HCT116 (cell line): Measurements from ENCODE around the gene ZBTB17. TPM values are rescaled to one million over a fixed set of nuclear protein-coding genes. Genes with fewer than 3 reads are reported as not detected.

ENCODE experiments used
- ATAC-seq: fragments of 200-7000 bp; cut with Tn5 transposase; 2 replicates; pipeline ENCODE4 v1.9.1; 2020; ENCODE audit warnings: mild to moderate bottlenecking, moderate library complexity
- BruUV-seq: library from RNA; stranded (reverse); fragments of 400-500 nt; replicated peaks from 2 replicates; lab custom pipeline; 2021; lab: Mats Ljungman, UMichigan
- CTCF ChIA-PET: fragments of 300-600 bp; sonication (Branson Sonifier 250); formaldehyde crosslinking; loops from one replicate; lab custom pipeline; 2021; ENCODE audit warnings: antibody characterized with exemption; lab: Charles Lee
- POLR2A ChIA-PET: fragments of 300-600, 350-600 bp; sonication (Branson Sonifier 250); formaldehyde crosslinking; loops from one replicate; lab custom pipeline; 2021; ENCODE audit warnings: antibody characterized with exemption; lab: Charles Lee
- RAD21 ChIA-PET, 2 experiments: fragments of 300-600 bp; sonication (Branson Sonifier 250); formaldehyde crosslinking; loops; one replicate each; lab custom pipeline; 2023; ENCODE audit warnings: low total read pairs in 2 of 2; ENCODE audit not compliant: uncharacterized antibody in 2 of 2, unreplicated experiment in 2 of 2, low non-redundant PET in 1 of 2; lab: Charles Lee
- DNase-seq: peaks from one replicate; pipeline ENCODE4 v3.0.0-alpha.2; 2010; ENCODE audit warnings: low read depth, low spot score
- H2AFZ ChIP-seq: fragments of 200-600 bp; shearing (Covaris generic), sonication (generic); 2 replicates; pipeline ENCODE4 v1.6.1; 2017; ENCODE audit warnings: low read depth, mixed run types, mixed read lengths, antibody characterized with exemption, low read length; ENCODE audit not compliant: poor library complexity, severe bottlenecking
- H3K27ac ChIP-seq: 2 replicates; pipeline ENCODE4 v1.5.1; 2012; ENCODE audit warnings: low read depth, low read length
- H3K27me3 ChIP-seq: fragments of 200-600 bp; sonication (generic); 2 replicates; pipeline ENCODE4 v1.6.1; 2016; ENCODE audit warnings: mixed run types, low read length, mixed read lengths; ENCODE audit not compliant: insufficient read depth
- H3K36me3 ChIP-seq, 2 experiments: fragments of 200-500 bp in 1 of 2; fragments of 200-600 bp in 1 of 2; sonication (Bioruptor generic) in 1 of 2; sonication (generic) in 1 of 2; 2 replicates each; pipeline versions ENCODE4 v1.5.1 to v1.6.1; 2014 to 2016; ENCODE audit warnings: low read length in 2 of 2, inconsistent platforms in 1 of 2, mixed read lengths in 1 of 2, mixed run types in 1 of 2; ENCODE audit not compliant: insufficient read depth in 2 of 2, control insufficient read depth in 1 of 2
- H3K4me1 ChIP-seq, 2 experiments: fragments of 200-600 bp in 1 of 2; sonication (generic) in 1 of 2; 2 replicates each; pipeline versions ENCODE4 v1.5.1 to v1.6.1; 2012 to 2017; ENCODE audit warnings: low read length in 2 of 2, inconsistent platforms in 1 of 2, mild to moderate bottlenecking in 1 of 2, mixed read lengths in 1 of 2, mixed run types in 1 of 2, moderate library complexity in 1 of 2; ENCODE audit not compliant: insufficient read depth in 2 of 2, control insufficient read depth in 1 of 2
- H3K4me2 ChIP-seq: fragments of 200-600 bp; sonication (generic); 2 replicates; pipeline ENCODE4 v1.6.1; 2017; ENCODE audit warnings: mixed run types, low read length, mixed read lengths
- H3K4me3 ChIP-seq, 2 experiments: fragments of 200-600 bp in 1 of 2; sonication (generic) in 1 of 2; replicated peaks in 1 of 2; 2 replicates each; pipeline ENCODE4 v1.5.1; 2011 to 2016; ENCODE audit warnings: low read length in 2 of 2, control low read depth in 1 of 2, low read depth in 1 of 2, mild to moderate bottlenecking in 1 of 2, mixed read lengths in 1 of 2, mixed run types in 1 of 2
- H3K79me2 ChIP-seq: fragments of 200-600 bp; sonication (generic); 2 replicates; pipeline ENCODE4 v1.6.1; 2017; ENCODE audit warnings: mild to moderate bottlenecking, mixed run types, low read length, moderate library complexity, mixed read lengths; ENCODE audit not compliant: insufficient read depth
- H3K9ac ChIP-seq: fragments of 200-600 bp; sonication (generic); 2 replicates; pipeline ENCODE4 v1.6.1; 2016; ENCODE audit warnings: low read length, mixed read lengths
- H3K9me2 ChIP-seq: fragments of 200-600 bp; sonication (generic), shearing (Covaris generic); 2 replicates; pipeline ENCODE4 v1.6.1; 2017; ENCODE audit warnings: mixed run types, mild to moderate bottlenecking, moderate library complexity; ENCODE audit not compliant: insufficient read depth
- H3K9me3 ChIP-seq, 2 experiments: fragments of 200-500 bp in 1 of 2; fragments of 200-600 bp in 1 of 2; sonication (Bioruptor generic) in 1 of 2; sonication (generic) in 1 of 2; 2 replicates each; pipeline ENCODE4 v1.6.1; 2014 to 2017; ENCODE audit warnings: low read length in 2 of 2, mixed read lengths in 2 of 2, inconsistent platforms in 1 of 2, low read depth in 1 of 2, mild to moderate bottlenecking in 1 of 2, mixed run types in 1 of 2, moderate library complexity in 1 of 2; ENCODE audit not compliant: control insufficient read depth in 1 of 2, insufficient read depth in 1 of 2
- H4K20me1 ChIP-seq: fragments of 200-600 bp; sonication (generic), shearing (Covaris generic); 2 replicates; pipeline ENCODE4 v1.6.1; 2017; ENCODE audit warnings: mixed run types, mild to moderate bottlenecking, moderate library complexity; ENCODE audit not compliant: insufficient read depth
- CTCF ChIP-seq, 3 experiments: fragments of 200-600 bp in 1 of 3; sonication (generic) in 1 of 3; IDR thresholded peaks in 2 of 3; conservative IDR thresholded peaks in 1 of 3; 2 replicates each; pipeline ENCODE4 v1.5.1; 2012 to 2017; ENCODE audit warnings: low read depth in 2 of 3, low read length in 2 of 3, antibody characterized with exemption in 1 of 3, borderline replicate concordance in 1 of 3, control low read depth in 1 of 3, mild to moderate bottlenecking in 1 of 3, mixed read lengths in 1 of 3, mixed run types in 1 of 3, moderate library complexity in 1 of 3; ENCODE audit not compliant: insufficient read depth in 1 of 3
- ELF1 ChIP-seq: IDR thresholded peaks from 2 replicates; pipeline ENCODE4 v1.6.1; 2012; ENCODE audit warnings: low read depth, borderline replicate concordance
- POLR2A ChIP-seq: IDR thresholded peaks from 2 replicates; pipeline ENCODE4 v1.7.0; 2011; ENCODE audit warnings: borderline replicate concordance; ENCODE audit not compliant: insufficient read depth, insufficient read length; ENCODE audit errors: extremely low read depth
- TCF7L2 ChIP-seq: IDR thresholded peaks from 2 replicates; pipeline ENCODE4 v1.7.0; 2011; ENCODE audit warnings: borderline replicate concordance, inconsistent platforms; ENCODE audit not compliant: insufficient read depth, insufficient read length; ENCODE audit errors: extremely low read depth
- intact Hi-C: fragments of 100-400 bp; cut with micrococcal nuclease; formaldehyde crosslinking; loops from 2 replicates; pipeline ENCODE4 v1.10.0; 2022
- total RNA-seq: library from RNA; stranded (reverse); gene quantifications from one replicate; pipeline ENCODE4 v1.2.1, GENCODE V29; 2021; ENCODE audit not compliant: unreplicated experiment
- TF ChIP-seq, protein P1 (sequence below): IDR thresholded peaks from 2 replicates; pipeline ENCODE4 v1.6.1; 2012

Gene ZBTB17
- total RNA-seq, 1 experiment from 2014 or later = 31.6 TPM

- Histone ChIP-seq H3K9me3 (no peaks in the 10 kb centered on the region), H3K4me2 (no peak overlapping the region), H4K20me1 (peaks cover 7% of the 10 kb centered on the region; the same call in 1 of the 2 replicates), H3K9me2 (no peaks in the 10 kb centered on the region), H3K4me1 (peaks cover 0 to 27% of the 10 kb centered on the region in 2 experiments; a peak in 2 of 4 replicates), H3K9ac (no peak overlapping the region), H3K36me3 (peaks cover 25 to 30% of the 10 kb centered on the region in 2 experiments), H3K27me3 (no peaks in the 10 kb centered on the region), H3K27ac (no peak overlapping the region), H3K79me2 (peaks cover 73% of the 10 kb centered on the region), H3K4me3 (no peak overlapping the region), H2AFZ (no peak overlapping the region)
- POLR2A ChIA-PET = no interaction called here
- TF ChIP-seq TCF7L2 (no peak), CTCF (IDR thresholded peaks at IDR 0.05 in 2 of 3, conservative IDR thresholded peaks at IDR 0.05 in 1 of 3; ENCODE audit: borderline replicate concordance in 1 of 3, insufficient read depth in 1 of 3, low read depth in 2 of 3, low read length in 2 of 3) (no peak), POLR2A (no peak), ELF1 (no peak)
- TF ChIP-seq, protein P1, sequence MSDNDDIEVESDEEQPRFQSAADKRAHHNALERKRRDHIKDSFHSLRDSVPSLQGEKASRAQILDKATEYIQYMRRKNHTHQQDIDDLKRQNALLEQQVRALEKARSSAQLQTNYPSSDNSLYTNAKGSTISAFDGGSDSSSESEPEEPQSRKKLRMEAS = no peak
- ATAC-seq (no peak), DNase-seq (no peak)
- RAD21 ChIA-PET = interaction anchor here in 1 of 2 experiments (0.6 kb wide), 1 partner anchor 74 kb away, joined by 8 read pairs; no protein-coding TSS in a partner anchor
- CTCF ChIA-PET = no interaction called here
- intact Hi-C loops = no loop called here
- no TSS peak for BruUV-seq
These were observed 52.7 kb downstream of the ZBTB17 start for GRCh38 chr1:15923241-15923640.
